Stimulated activated CD4-positive, alpha-beta T cell treated with anti-CD3 and anti-CD28 coated beads, Interleukin-4, amount 100 ng/mL, for 1 hour (primary cell): Measurements from ENCODE around the gene DCP1B.

Experiments
- DNase-seq: peaks from one replicate; pipeline ENCODE4 v3.0.0-alpha.2; 2020

Gene DCP1B

DNA sequence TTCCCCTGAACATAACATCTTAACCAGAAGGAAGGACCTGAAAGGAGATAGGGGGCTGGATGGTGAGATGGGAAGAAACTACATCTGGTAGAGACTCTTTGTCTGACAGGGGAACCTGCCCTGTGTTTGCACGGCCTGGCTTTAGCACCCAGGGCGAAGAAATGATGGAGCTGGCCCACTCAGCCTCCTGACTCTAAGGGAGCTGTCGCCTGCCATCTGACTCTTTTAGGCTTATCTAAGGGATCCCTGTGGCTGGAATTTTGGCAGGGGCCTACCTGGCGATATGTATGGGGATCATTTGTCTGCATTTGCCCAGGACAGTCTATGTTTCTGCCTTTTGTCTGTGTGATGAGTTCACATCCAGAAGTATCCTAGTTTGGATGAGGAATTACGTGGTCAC is 70.2 kb downstream of the DCP1B start:
- no peak for DNase-seq

DNA sequence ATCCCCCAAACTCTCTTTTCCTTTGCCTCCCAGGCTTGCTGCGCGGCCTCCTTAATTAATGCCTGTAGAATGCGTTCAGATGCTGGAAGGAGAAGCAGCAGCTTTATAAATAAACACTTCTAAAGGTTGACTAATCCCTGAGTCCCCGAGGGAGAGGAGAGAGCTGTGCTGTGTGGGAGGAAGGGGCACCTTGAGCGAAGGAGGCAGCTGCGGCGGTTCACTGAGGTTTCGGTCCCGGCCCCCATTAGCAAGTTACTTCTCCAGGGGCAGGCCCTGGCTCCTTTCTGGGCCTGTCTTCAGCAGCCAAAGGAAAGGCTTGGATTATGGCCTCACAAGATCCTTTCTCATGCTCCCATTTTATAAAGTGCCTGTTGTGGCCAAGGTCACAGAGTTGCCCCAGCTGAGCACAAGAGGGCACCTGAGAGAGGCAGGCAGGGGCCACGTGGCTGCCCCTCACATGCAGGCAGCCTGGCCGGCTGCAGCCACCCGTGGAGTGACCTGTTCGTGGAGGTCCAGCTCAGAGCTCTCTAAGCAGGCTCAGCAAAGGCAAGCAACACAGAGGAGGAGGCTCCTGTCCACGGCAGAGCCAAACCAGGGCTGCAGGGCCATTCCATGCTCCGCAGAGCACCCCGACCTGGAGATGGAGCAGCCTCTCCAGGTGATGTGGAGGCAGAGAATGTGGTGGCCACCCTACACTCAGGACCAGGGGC is 70.8 kb downstream of the DCP1B start:
- DNase-seq = no peak

DNA sequence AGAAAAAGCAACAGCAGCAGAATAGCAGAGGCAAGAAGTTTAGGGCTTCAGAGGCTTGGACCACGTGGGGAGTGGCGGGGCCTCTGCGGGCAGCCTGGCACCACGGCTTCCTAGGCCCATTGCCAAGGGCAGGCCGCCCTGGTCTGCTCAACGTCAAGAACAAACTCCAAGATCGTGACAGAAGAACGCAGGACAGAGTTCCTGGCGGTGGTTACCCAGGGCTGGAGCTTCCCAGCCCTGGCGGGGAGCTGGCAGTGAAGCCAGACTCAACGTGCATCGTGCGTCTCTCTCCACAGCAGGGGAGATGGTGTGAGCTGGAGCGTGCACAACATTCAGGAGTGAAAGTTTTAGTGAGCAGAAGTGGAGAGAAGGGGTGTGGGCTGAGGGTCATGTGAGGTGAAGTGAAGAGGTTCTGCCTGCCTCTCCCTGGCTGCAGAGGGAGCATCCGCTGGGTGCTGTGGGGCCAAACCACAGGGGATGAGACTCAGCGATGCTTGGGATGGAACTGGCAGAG is 71.9 kb downstream of the DCP1B start:
- no peak for DNase-seq

DNA sequence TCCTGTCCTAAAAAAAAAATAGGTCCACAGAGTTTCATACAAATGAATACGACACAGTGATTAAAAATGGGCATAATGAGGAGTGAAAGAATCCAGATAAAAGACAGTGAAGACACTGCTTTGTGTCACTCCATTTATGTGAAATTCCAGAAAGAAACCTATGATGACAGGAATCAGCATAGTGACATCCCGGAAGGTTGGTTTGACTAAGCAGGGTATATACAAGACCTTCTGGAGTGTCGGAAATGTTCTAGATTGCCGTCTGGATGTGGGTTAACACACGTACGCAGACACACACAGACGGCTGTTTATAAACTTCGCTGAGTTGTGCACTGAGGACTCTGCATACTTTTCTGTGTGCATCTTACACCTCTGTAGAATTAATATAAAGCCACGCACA is 72.6 kb downstream of the DCP1B start:
- no peak for DNase-seq

DNA sequence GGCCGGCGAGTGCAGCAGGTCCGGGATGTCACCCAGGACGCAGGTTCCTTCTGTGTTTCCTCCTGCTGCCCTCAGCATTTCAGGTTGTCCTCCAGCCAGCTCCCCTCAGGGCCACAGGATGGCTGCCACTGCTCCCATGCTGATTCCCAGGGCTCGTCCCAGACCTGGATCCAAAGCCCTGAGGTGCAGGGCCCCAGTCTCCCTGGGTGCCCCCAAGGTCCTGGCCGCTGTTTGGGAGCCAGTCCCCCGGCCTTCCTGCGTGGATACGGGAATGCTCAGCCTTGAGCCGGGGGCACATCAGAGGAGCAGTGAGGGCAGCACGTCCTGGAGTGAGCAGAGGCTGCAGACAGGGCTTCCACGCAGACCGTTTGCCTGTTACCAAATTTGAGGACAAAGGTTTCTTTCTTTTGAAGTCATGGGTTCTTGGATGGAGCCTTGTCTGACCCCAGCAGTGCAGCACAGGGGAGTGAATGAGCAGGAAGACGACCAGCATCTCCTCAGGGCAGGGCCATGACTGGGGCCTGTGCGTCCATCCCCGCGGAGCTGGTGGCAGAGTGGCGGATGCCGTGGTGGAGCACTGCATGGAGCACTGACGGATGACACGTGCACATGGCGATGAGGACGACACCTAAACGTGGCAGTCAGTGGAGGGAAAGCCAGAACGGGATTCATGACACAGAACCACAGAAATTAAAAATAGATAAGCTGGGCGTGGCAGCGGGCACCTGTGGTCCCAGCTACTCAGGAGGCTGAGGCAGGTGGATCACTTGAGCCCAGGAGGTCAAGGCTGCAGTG is 73.3 kb downstream of the DCP1B start:
- no peak for DNase-seq

DNA sequence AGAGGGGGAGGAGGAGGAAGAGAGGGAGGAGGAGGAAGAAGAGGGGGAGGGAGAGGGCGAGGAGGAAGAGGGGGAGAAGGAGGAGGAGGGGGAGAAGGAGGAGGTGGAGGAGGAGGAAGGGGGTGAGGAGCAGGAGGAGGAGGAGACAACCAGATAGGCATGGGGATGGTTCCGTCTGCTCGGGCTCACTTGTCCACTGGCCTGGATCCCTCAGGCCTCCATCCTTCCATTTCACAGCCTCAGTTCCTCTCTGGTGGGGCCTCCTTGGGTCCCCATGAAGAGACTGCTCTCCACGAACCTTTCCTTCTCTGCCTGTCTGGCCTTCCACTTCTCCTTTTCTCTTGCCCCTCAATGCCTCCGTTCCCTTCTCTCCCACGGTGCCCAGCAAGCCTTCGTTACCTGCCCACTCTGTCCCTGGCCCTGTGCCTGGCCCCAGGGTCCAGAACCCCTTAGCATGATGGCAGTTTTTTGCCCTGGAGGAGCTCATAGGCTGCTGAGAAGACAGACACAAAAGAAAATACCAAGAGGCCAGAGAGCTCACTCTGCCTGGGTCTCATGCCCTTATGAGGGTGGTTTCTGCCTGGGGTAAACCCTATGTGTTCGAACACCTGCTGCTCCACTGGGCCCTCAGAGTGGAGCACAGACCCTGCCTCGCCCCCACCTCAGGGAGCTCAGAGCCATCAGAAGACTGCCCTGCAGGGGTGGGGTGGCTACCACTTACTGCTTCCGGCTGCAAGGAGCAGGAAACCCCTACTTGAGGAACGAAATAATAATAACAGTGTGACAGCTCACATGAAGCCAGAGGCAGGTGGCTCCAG is 74.1 kb downstream of the DCP1B start:
- DNase-seq = no peak

DNA sequence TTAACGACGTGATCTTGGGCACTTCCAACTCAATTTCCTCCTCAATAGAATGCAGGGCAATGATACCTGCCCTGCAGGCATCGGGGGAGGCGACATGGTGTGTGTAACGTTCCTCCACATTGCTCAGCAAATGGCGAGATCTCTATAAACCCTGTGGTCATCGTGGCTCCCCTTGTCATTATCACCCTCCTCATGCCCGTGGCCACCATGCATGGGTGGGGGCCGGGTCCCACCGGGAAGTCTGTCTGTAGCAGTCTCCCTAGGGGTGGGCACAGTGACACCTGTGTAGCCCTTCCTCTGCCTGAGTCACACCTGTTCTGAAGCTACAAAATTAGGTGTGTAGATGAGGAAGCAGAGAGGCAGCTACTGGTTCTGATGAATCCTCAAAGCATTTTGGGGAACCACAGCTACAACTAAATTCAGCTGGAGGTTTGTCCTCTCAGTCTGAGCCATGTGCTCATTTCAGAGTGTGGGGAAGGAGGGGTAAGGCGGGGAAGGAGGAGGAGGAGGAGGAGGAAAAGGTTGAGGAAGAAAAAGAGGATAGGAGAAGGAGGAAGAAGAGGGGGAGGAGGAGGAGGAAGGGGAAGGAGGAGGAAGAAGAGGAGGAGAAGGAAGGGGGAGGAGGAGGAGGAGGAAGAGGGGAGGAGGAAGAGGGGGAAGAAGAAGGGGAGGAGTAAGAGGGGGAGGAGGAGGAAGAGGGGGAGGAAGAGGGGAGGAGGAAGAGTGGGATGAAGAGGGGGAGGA is 74.8 kb downstream of the DCP1B start:
- no peak for DNase-seq

DNA sequence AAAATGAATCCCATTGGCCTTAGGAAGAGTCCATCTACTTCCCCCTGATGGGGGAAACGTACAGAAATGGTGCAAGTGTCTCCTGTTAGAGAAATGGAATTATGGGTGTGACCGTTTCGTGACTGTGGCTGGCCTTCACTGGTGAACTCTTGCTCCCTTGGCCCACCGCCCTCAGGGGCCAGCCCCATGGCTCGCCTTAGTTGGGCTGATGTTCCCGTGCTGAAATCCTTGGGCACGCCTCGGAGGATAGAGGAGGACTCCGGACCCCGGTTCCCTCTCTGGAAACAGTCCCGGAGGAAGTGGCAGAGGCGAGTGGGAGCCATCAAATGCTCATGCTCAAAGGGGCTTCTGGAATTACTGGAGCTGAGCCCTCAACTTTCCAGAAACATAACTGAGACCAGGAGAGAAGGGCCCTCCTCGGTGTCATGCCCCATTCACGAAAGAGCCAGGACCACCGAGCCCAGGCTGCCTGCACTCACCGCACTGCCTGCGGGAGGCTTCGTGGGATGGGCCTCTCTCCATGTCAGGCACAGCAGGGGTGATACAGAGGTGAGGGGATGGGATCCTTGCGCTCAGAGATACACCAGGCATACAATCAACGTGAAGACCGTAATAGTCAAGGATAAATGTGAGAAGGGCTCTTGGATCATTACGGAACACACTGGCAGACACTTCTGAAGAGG is 75.7 kb downstream of the DCP1B start:
- DNase-seq = no peak

DNA sequence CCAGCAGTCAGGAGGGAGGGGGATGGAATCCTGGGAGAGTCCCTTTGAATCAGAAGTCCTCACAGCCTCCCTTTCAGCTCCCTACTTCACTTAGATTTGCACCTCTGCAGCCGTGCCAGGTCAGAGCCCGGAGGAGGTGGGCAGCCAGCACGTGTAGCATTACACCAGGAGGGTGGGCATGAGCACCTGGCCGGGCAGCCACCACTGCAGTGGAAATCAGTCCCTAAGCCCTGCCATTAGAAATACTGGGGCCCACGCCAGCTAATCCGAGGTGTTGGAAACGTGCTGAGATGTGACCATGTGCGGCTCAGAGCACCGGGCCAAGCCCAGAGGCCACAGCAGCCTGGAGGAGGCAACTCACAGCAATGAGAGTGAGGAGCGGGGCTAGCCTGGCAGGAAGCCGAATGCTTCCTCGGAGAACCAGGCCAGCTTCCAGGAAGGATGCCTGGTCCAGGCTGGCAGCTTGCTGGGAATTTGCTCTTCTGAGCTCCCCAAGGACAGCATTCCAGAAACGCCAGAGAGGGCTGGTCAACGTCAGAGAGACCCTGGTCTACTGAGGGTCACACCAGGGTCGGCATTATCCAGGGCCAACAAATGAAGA is 76.4 kb downstream of the DCP1B start:
- no peak for DNase-seq

DNA sequence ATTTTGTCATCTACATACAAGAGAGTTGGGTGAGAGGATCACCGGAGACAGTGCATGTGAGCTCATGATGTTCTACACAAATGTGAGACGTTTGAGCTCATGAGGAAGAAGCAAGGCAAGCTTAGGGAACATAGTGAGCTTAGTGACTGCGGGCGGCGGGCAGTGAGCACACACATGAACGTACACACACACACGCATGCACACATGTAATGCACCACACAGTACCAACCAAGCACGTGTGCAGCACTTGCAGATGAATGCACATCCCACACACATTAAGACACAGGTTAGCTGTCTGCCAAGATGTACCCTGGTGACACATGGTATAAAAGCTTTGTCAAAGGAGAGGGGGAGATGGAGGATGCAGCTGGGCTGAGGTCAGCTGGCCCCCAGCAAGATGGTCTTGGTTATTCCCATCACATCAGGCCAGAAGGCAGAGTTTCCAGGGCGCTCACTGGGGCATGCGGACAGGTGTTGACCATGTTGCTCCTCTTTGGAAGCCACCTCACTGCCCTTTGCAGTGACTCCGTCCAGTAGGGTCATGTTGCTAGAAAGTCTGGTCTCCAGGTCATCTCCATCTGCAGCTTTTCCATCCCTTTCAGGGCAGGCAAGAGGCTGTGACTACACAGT is 77.1 kb downstream of the DCP1B start:
- no peak for DNase-seq

DNA sequence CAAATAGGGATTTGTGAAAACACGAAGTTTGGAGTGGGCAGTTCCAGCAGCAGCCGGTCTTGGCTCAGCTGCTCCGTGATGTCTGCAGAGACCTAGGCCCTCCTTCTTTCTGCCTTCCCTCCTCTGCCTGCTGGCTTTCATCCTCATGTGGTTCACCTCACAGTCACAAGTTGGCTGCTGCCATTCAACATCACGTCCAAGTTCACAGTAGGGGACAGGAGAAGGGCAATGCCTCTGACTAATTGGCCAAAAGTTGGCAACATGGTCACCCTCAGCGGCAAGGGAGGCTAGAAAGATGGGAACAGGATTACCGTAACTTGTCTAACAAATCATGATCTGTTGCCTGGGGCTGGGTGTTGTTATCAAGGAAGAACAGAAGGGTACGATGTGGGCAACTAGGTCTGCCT is 78.0 kb downstream of the DCP1B start:
- DNase-seq = no peak

DNA sequence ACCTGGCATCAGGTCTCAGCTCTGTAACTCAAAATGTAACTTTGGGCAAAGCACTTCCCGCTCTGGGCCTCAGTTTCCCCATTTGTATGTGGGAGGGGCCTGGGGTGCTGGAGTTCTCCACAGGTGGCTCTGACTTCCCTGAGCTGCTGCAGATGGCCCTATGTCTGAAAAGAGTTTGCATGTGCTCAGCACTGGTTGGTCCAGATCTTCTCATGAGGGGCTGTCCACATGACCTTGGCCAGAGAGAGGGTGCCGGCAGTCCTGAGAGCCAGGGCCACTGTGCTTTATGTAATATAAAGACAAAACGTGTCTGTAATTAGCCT is 78.6 kb downstream of the DCP1B start:
- DNase-seq = no peak

DNA sequence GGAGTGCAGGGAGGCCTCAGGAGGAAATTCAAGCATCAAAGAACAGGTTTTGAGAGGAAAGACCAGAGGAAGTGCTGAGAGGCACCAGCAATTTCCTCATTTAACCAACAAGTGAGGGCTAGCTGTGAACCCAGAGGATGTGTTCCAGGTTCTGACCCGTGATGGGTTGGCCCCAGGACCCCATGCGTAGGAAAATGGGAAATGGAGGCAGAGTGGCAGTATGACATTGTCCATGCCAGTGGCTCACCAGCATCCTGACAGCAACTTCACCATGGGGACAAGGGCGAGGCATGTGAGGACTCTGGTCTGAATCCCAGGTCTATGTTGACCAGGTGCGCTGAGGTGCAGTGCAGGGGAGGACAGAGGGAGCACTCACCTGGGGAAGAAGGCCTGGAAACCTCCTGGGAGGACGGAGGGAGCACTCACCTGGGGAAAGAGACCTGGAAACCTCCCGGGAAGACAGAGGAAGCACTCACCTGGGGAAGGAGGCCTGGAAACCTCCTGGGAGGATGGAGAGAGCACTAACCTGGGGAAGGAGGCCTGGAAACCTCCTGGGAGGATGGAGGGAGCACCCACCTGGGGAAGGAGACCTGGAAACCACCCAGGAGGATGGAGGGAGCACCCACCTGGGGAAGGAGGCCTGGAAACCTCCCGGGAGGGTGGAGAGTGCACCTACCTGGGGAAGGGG is 79.1 kb downstream of the DCP1B start:
- DNase-seq = no peak

DNA sequence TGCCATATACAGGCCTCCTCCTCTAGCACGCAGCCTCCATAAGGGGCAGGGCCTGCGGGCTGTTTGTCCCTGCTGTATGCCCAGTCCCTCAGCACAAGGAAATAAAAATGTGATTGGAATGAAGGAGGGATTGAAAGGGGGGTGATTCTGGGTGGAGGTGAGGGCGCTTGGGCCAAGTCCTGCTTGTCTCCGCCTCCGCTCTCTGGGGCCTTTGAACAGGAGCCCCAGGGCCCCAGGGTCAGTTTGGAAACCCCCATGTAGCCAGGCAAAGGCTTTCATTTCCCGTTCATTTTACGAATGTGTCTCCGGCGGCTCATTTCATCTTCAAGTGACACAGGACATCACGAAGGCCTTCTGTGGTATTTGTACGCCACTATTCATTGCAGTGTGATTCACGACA is 81.3 kb downstream of the DCP1B start:
- DNase-seq = no peak

DNA sequence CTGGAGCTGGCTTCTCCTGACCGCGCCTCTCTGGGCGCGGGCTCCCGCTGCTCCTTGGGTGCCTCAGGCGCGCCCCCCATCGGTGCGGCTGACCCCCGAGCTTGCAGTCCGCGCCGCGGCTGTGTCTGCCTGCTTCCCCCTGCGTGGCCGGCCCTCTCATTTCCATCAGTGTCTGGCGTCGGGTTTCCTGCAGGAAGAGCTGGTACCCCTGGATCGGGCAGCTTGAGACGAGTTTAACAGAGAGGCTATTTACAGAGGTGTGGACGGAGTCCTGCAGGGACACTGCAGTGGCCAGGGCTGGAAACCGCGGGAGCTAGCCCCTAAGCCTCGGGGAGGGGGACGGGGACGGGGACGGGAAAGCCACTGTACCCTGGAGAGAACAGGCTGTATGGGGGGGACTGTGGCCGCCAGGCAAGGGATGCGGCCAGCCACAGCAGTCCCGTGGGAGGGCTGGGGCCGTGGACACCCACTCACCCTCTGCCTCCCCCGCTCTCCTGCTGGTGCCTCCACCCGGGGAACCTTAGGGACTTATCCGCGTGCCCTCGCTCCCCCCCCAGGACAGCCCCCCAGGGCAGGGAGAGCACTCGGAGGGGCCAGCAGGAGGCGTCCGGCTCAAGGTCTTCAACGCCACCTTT is 82.1 kb downstream of the DCP1B start:
- no peak for DNase-seq

DNA sequence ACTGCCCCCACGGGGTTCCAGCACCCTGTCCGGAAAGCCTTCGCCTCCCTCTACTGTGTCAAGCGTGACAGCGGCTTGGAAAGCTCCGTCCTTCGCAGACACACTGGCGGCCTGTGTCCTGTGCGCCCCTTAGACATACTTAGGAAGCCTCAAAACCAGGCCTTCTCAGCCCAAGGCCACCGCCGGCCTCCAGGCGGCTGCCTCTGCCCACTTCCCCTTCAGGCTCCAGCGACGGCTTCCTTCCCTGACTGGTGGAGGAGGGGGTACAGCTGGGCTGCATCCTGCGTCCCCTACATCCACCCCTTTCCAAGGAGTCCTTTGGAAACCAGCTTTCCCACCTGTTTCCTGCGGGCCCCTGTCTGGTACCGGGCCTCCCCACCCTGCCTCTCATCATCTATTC is 83.3 kb downstream of the DCP1B start:
- no peak for DNase-seq

DNA sequence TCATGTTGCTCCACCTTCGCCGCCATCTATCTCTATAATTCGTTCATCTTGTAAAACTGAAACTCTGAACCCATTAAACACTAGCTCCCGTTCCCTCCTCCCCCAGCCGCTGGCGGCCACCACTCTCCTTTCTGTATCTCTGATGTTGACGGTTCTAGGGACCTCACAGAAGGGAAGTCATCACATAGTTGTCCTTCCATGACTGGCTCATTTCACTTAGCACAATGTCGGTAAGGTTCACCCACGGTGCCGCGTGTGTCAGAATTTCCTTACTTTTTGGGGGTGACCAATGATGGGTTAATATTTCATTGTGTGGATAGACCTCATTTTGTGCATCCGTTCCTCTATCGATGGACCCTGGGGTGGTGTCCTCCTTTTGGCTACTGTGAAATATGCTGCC is 83.8 kb downstream of the DCP1B start:
- no peak for DNase-seq

DNA sequence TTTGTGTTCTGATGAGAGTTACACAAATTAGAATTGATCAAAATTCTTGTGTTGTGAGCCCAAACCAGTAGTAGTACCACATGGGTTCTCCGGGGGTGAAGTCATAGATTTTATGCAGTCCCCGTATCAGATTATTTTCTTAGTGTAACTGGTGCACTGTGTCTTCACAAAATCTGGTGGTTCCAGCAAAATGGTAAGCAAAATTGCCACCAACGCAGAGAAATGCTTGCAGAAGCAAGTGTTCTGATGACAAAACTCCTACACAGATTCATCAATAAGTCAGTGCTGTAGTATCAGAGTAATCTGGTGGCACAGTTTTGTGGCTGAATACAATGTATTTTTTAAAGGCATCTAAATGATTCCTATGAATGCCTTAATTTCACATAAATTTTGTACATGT is 84.5 kb downstream of the DCP1B start:
- no peak for DNase-seq

DNA sequence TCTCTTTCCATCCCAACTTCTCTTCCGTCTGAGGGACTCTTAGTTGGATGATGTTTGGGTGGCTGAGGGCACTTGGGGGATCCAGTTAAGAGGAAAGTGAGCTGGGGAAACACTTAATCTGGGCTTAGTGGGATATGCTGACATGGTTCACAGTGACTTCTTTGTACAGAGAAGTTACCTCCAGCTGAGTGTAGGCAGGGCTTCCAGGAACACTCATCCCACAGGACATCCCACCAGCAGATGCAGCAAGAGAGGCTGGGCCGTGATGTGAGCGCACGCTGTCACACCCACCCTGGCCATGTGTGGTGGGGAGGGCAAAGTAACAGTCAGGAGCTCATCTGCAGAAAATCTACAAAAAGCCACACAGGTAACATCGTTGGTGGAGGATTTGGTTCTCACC is 85.0 kb downstream of the DCP1B start:
- no peak for DNase-seq

DNA sequence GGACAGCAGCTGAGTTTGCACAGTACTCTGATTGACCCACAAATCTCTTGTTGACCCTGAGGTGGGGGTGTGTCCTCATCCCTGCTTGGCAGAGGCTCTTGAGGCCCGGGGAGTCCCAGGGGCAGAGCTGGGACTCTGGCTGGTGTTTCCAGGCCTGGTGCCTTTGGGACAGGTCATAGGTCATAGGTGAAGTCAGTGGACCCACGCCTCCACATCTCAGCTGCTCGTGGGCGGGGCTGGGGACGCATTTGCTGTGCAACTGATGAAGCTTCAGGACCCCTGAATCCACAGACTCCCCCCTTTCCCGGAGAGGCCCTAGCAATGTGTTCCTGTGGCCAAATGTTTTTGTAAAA is 85.4 kb downstream of the DCP1B start:
- DNase-seq = no peak
